ENCODE data around the gene SLC45A2.
A peak's percentile ranks its signal among the peaks of the same experiment; 100 is the strongest.

SLC45A2 gene

GRCh38 chr5:34007621-34008600 lies 23.4 kb upstream of the SLC45A2 start, which contains the start of gene AMACR:
TSS of gene AMACR (minus strand) at chr5:34008050. CDS start at chr5:34008019, 31 bp downstream.
- peak within 1 kb of the TSS; percentile 71 to 97 (median 91) for H3K27ac ChIP-seq
- peak within 1 kb of the TSS; percentile 59 to 78 (median 67) for H3K4me3 ChIP-seq

- Histone ChIP-seq H3K4me3 (peak overlapping the region; percentile 59 to 78 (median 67)), H3K27ac (peak overlapping the region; percentile 71 to 97 (median 91))
These were observed 22.7 kb upstream of the SLC45A2 start for GRCh38 chr5:34007201-34007620.

GRCh38 chr5:34005681-34006080 lies 21.2 kb upstream of the SLC45A2 start:
- H3K4me3 ChIP-seq = no peak overlapping the region
- H3K27ac ChIP-seq = no peak overlapping the region

- H3K27ac ChIP-seq = no peak overlapping the region
- no peak overlapping the region for H3K4me3 ChIP-seq
These were observed 20.7 kb upstream of the SLC45A2 start for GRCh38 chr5:34005211-34005610.

- no peak overlapping the region for H3K27ac ChIP-seq
- no peak overlapping the region for H3K4me3 ChIP-seq
These were observed 19.4 kb upstream of the SLC45A2 start for GRCh38 chr5:34003941-34004340.

- H3K4me3 ChIP-seq = no peak overlapping the region
- no peak overlapping the region for H3K27ac ChIP-seq
These were observed 18.3 kb upstream of the SLC45A2 start for GRCh38 chr5:34002629-34003328.

- Histone ChIP-seq H3K4me3 (no peak overlapping the region), H3K27ac (no peak overlapping the region)
These were observed 16.8 kb upstream of the SLC45A2 start for GRCh38 chr5:34001241-34001841.

GRCh38 chr5:33999978-34000377 lies 15.5 kb upstream of the SLC45A2 start:
- Histone ChIP-seq H3K27ac (no peak overlapping the region), H3K4me3 (no peak overlapping the region)

- no peak overlapping the region for H3K27ac ChIP-seq
- H3K4me3 ChIP-seq = no peak overlapping the region
These were observed 13.0 kb upstream of the SLC45A2 start for GRCh38 chr5:33997331-33997983.

GRCh38 chr5:33995865-33996264 lies 11.4 kb upstream of the SLC45A2 start:
- no peak overlapping the region for H3K4me3 ChIP-seq
- H3K27ac ChIP-seq = no peak overlapping the region

- H3K27ac ChIP-seq = no peak overlapping the region
- H3K4me3 ChIP-seq = no peak overlapping the region
These were observed 10.4 kb upstream of the SLC45A2 start for GRCh38 chr5:33994845-33995244.

GRCh38 chr5:33992864-33993263 lies 8.4 kb upstream of the SLC45A2 start:
- H3K27ac ChIP-seq = no peak overlapping the region
- H3K4me3 ChIP-seq = no peak overlapping the region

- H3K27ac ChIP-seq = no peak overlapping the region
- no peak overlapping the region for H3K4me3 ChIP-seq
These were observed 954 bp upstream of the SLC45A2 start for GRCh38 chr5:33985447-33985846.

GRCh38 chr5:33984178-33984577 lies 315 bp downstream of the SLC45A2 start:
- no peak overlapping the region for H3K27ac ChIP-seq

GRCh38 chr5:33981408-33982162 lies 2.9 kb downstream of the SLC45A2 start:
- Histone ChIP-seq H3K27ac (peak overlapping the region in 1 of 21 experiments; percentile 5), H3K4me3 (no peak overlapping the region)

More at GRCh38 chr5:33984178-33984577, 315 bp downstream of the SLC45A2 start:
- H3K4me3 ChIP-seq = no peak overlapping the region

- Histone ChIP-seq H3K4me3 (no peak overlapping the region), H3K27ac (no peak overlapping the region)
These were observed 4.5 kb downstream of the SLC45A2 start for GRCh38 chr5:33980030-33980429.

GRCh38 chr5:33978306-33978705 lies 6.2 kb downstream of the SLC45A2 start:
- no peak overlapping the region for H3K4me3 ChIP-seq
- no peak overlapping the region for H3K27ac ChIP-seq

GRCh38 chr5:33976307-33976706 lies 8.2 kb downstream of the SLC45A2 start:
- H3K27ac ChIP-seq = peak overlapping the region in 2 of 21 experiments; percentile 4 to 13
- no peak overlapping the region for H3K4me3 ChIP-seq

GRCh38 chr5:33975852-33976251 lies 8.6 kb downstream of the SLC45A2 start:
- no peak overlapping the region for H3K4me3 ChIP-seq
- peak overlapping the region in 3 of 21 experiments; percentile 4 to 32 (median 13) for H3K27ac ChIP-seq
